GM12878 (cell line): ENCODE data around the gene MAGI3. TPM values are rescaled to one million over a fixed set of nuclear protein-coding genes. Genes with fewer than 3 reads are reported as not detected.

ENCODE experiments used
- ATAC-seq: fragments of 200-7000 bp; cut with Tn5 transposase; 3 replicates; pipeline ENCODE4 v1.9.1; 2020; ENCODE audit warnings: mild to moderate bottlenecking, moderate library complexity
- BruUV-seq: library from RNA; stranded (reverse); fragments of 400-500 nt; replicated peaks from 2 replicates; lab custom pipeline; 2021; lab: Mats Ljungman, UMichigan
- CTCF ChIA-PET: fragments of 300-600 bp; sonication (Branson Sonifier 250); formaldehyde crosslinking; extraction: SDS; loops from one replicate; lab custom pipeline; 2021; ENCODE audit warnings: inconsistent platforms; lab: Yijun Ruan, JAX
- POLR2A ChIA-PET: fragments of 350-600 bp; formaldehyde crosslinking; extraction: SDS; loops from one replicate; lab custom pipeline; 2021; ENCODE audit warnings: inconsistent platforms; lab: Charles Lee
- RAD21 ChIA-PET: fragments of 300-600 bp; sonication (Branson Sonifier 250); formaldehyde crosslinking; loops from one replicate; lab custom pipeline; 2023; ENCODE audit warnings: antibody characterized with exemption; ENCODE audit not compliant: unreplicated experiment; lab: Charles Lee
- SMC1A ChIA-PET: fragments of 300-600 bp; sonication (Branson Sonifier 250); formaldehyde crosslinking; loops from one replicate; lab custom pipeline; 2023; ENCODE audit not compliant: unreplicated experiment, uncharacterized antibody; lab: Charles Lee
- DNase-seq: peaks from one replicate; pipeline ENCODE4 v3.0.0-alpha.2; 2011; ENCODE audit warnings: low read depth, low spot score
- FAIRE-seq: peaks from 3 replicates; lab custom pipeline; 2011; peaks lifted over from hg19 to GRCh38; lab: Jason Lieb, UNC
- H2AFZ ChIP-seq: 2 replicates; pipeline ENCODE4 v1.6.0; 2011; ENCODE audit warnings: low read depth, low read length, control low read depth; ENCODE audit not compliant: control insufficient read depth
- H3K27ac ChIP-seq: 2 replicates; pipeline ENCODE4 v1.5.1; 2011; ENCODE audit warnings: control low read depth; ENCODE audit not compliant: control insufficient read depth, insufficient read depth
- H3K27me3 ChIP-seq, 2 experiments: replicated peaks in 1 of 2; 2 replicates each; pipeline versions ENCODE4 v1.6.0 to v1.6.1; 2011; ENCODE audit warnings: low read length in 1 of 2; ENCODE audit not compliant: control insufficient read depth in 2 of 2, insufficient read depth in 2 of 2
- H3K36me3 ChIP-seq, 2 experiments: 2 replicates each; pipeline ENCODE4 v1.5.1; 2011; ENCODE audit warnings: low read length in 1 of 2; ENCODE audit not compliant: control insufficient read depth in 2 of 2, insufficient read depth in 2 of 2
- H3K4me1 ChIP-seq: 2 replicates; pipeline ENCODE4 v1.6.1; 2011; ENCODE audit warnings: mild to moderate bottlenecking, low read length, moderate library complexity, mixed read lengths; ENCODE audit not compliant: control insufficient read depth, insufficient read depth
- H3K4me2 ChIP-seq: 2 replicates; pipeline ENCODE4 v1.6.0; 2011; ENCODE audit warnings: control low read depth; ENCODE audit not compliant: control insufficient read depth, insufficient read depth
- H3K4me3 ChIP-seq: fragments of 200-600 bp; sonication (generic); 2 replicates; pipeline ENCODE4 v1.5.1; 2016
- H3K79me2 ChIP-seq: 2 replicates; pipeline ENCODE4 v1.6.0; 2011; ENCODE audit warnings: low read length; ENCODE audit not compliant: control insufficient read depth, insufficient read depth
- H3K9ac ChIP-seq: 2 replicates; pipeline ENCODE4 v1.8.0; 2011; ENCODE audit warnings: low read length, control low read depth, mixed read lengths; ENCODE audit not compliant: control insufficient read depth, insufficient read depth
- H3K9me3 ChIP-seq: replicated peaks from 3 replicates; pipeline ENCODE4 v1.5.1; 2011; ENCODE audit warnings: mild to moderate bottlenecking, low read length; ENCODE audit not compliant: control insufficient read depth, insufficient read depth
- H4K20me1 ChIP-seq: 2 replicates; pipeline ENCODE4 v1.6.0; 2011; ENCODE audit not compliant: control insufficient read depth, insufficient read depth
- ASH2L ChIP-seq: fragments of 300-600, 200-600 bp; sonication (generic); IDR thresholded peaks from 2 replicates; pipeline ENCODE4 v1.6.1; 2017; ENCODE audit warnings: low read depth, mild to moderate bottlenecking, borderline replicate concordance
- ATF2 ChIP-seq: IDR thresholded peaks from 2 replicates; pipeline ENCODE4 v1.6.1; 2012; ENCODE audit warnings: low read length, inconsistent platforms
- CEBPB ChIP-seq, 2 experiments: fragments of 150-350 bp in 1 of 2; IDR thresholded peaks; 2 replicates each; pipeline ENCODE4 v1.6.1; 2012 to 2014; ENCODE audit warnings: low read depth in 2 of 2, low read length in 2 of 2, borderline replicate concordance in 1 of 2, inconsistent platforms in 1 of 2
- EZH2 ChIP-seq: IDR thresholded peaks from 2 replicates; pipeline ENCODE4 v1.6.1; 2012; ENCODE audit warnings: low read depth, mild to moderate bottlenecking, control low read depth, inconsistent platforms, low read length, borderline replicate concordance; ENCODE audit not compliant: control insufficient read depth
- GABPA ChIP-seq: IDR thresholded peaks from 2 replicates; pipeline ENCODE4 v1.6.1; 2014; ENCODE audit warnings: antibody characterized with exemption, low read depth, mild to moderate bottlenecking, inconsistent platforms
- IKZF1 ChIP-seq: fragments of 450-650 bp; conservative IDR thresholded peaks from 2 replicates; pipeline ENCODE4 v1.6.1; 2017; ENCODE audit warnings: antibody characterized with exemption, mild to moderate bottlenecking
- NR2C1 ChIP-seq: fragments of 450-650 bp; IDR thresholded peaks from 2 replicates; pipeline ENCODE4 v1.6.1; 2017; ENCODE audit warnings: antibody characterized with exemption, mild to moderate bottlenecking, moderate library complexity
- POLR2AphosphoS5 ChIP-seq: IDR thresholded peaks from 2 replicates; pipeline ENCODE4 v1.6.1; 2011; ENCODE audit warnings: mild to moderate bottlenecking, low read length, inconsistent platforms
- RAD51 ChIP-seq: fragments of 450-650 bp; IDR thresholded peaks from 2 replicates; pipeline ENCODE4 v1.6.1; 2016; ENCODE audit warnings: moderate library complexity, mild to moderate bottlenecking, inconsistent platforms
- WRNIP1 ChIP-seq: IDR thresholded peaks from 2 replicates; pipeline ENCODE4 v1.6.1; 2011; ENCODE audit warnings: low read depth, low read length, improper control_type of control experiment, borderline replicate concordance
- YBX1 ChIP-seq: fragments of 450-650 bp; IDR thresholded peaks from 2 replicates; pipeline ENCODE4 v1.6.1; 2016; ENCODE audit warnings: antibody characterized with exemption
- YY1 ChIP-seq: IDR thresholded peaks from 2 replicates; pipeline ENCODE4 v1.6.1; 2011; ENCODE audit warnings: low read depth, mild to moderate bottlenecking, low read length
- ZNF207 ChIP-seq: fragments of 450-650 bp; IDR thresholded peaks from 2 replicates; pipeline ENCODE4 v1.6.1; 2014; ENCODE audit warnings: antibody characterized with exemption, mild to moderate bottlenecking, borderline replicate concordance
- WGBS: methylation state at CpG from one replicate; pipeline ENCODE4 v1.1.6; 2016; ENCODE audit warnings: low lambda C conversion rate; ENCODE audit not compliant: insufficient replicate concordance, insufficient coverage; ENCODE audit errors: missing lambda C conversion rate; 5-methylcytosine and 5-hydroxymethylcytosine counted together
- in situ Hi-C: fragments of 300-500 bp; cut with MboI; formaldehyde crosslinking; loops from 9 replicates; pipeline ENCODE4 v1.14.3; 2018; ENCODE audit warnings: mixed read lengths
- intact Hi-C: fragments of 100-400 bp; cut with micrococcal nuclease; formaldehyde crosslinking; loops from one replicate; pipeline ENCODE4 v1.14.2; 2022; ENCODE audit not compliant: unreplicated experiment
- polyA plus RNA-seq, 11 experiments: library from polyadenylated mRNA; depleted of rRNA in 4 of 11; unstranded in 6 of 11; stranded (reverse) in 5 of 11; fragments of >200 nt; fragmentation: Nextera tagmentation in 4 of 11; fragmentation: Illumina TruSeq in 1 of 11; extraction: Ambion mirVana in 4 of 11; extraction: Trizol in 1 of 11; gene quantifications; 1 replicate in 1 of 11; 2 replicates in 10 of 11; pipeline versions ENCODE4 v1.2.1 to v1.2.3, GENCODE V29; 2011 to 2016; ENCODE audit warnings: inconsistent platforms in 2 of 11, missing spikeins in 2 of 11, low read depth in 1 of 11
- total RNA-seq, 4 experiments: library from RNA; depleted of rRNA in 3 of 4; stranded (reverse); fragments of >200 nt in 3 of 4; fragmentation: Illumina TruSeq in 1 of 4; extraction: Trizol in 1 of 4; gene quantifications; 2 replicates each; pipeline versions ENCODE4 v1.2.1 to v1.2.3, GENCODE V29; 2013 to 2021
- TF ChIP-seq, protein P1 (sequence below): IDR thresholded peaks from 2 replicates; pipeline ENCODE4 v1.6.1; 2011; ENCODE audit warnings: borderline replicate concordance, low read depth, mild to moderate bottlenecking, moderate library complexity, low read length; ENCODE audit not compliant: insufficient read depth, poor library complexity, severe bottlenecking
- TF ChIP-seq, protein P2 (sequence below): IDR thresholded peaks from 2 replicates; pipeline ENCODE4 v1.6.1; 2012; ENCODE audit warnings: low read depth, low read length, improper control_type of control experiment
- TF ChIP-seq, protein P3 (sequence below): IDR thresholded peaks from 2 replicates; pipeline ENCODE4 v1.6.1; 2012; ENCODE audit warnings: mild to moderate bottlenecking, low read depth, low read length

The MAGI3 gene
- total and polyA plus RNA-seq, 10 of the 15 experiments (the other 5 are each of a cell fraction or from before 2014, with no cell fraction given): 0.17 to 0.65 (median 0.32) TPM

DNA sequence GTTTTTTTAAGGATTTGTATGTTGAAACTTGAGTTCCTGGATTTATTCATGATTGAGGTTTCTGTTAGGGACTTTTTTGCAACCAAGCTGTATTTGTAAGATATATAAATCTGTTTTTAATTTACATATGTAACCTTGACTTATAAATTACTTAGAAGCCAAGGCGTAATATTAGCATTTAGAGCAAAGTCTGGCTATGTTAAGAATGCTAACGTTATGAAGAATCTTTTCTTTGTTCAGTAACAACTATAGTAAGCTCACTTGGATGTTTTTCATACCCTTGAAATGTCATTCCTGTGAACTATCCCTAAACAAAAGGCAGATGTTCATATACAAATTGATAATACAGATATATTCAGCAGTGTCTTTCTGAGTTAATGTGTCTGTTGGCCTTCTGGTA lies 155.3 kb downstream of the MAGI3 start:
- intact Hi-C loops (no loop called here), in situ Hi-C loops (no loop called here)
- Histone ChIP-seq H3K4me2 (no peak overlapping the region), H3K36me3 (no peaks in the 10 kb centered on the region), H2AFZ (no peak overlapping the region), H3K9me3 (no peaks in the 10 kb centered on the region), H3K4me1 (no peaks in the 10 kb centered on the region), H3K9ac (no peak overlapping the region), H3K27ac (no peak overlapping the region), H3K4me3 (no peak overlapping the region), H4K20me1 (no peaks in the 10 kb centered on the region), H3K27me3 (no peaks in the 10 kb centered on the region), H3K79me2 (no peaks in the 10 kb centered on the region)
- no peak for ATAC-seq
- WGBS: 50% methylated on average over 2 of the region's 2 CpGs
- POLR2A ChIA-PET: no interaction called here
- CTCF ChIA-PET: no interaction called here
- FAIRE-seq: no peak
- BruUV-seq: no TSS peak
- DNase-seq: no peak
- RAD21 ChIA-PET: no interaction called here
- TF ChIP-seq RAD51: no peak
- no peak for TF ChIP-seq EZH2
- TF ChIP-seq GABPA: no peak
- TF ChIP-seq NR2C1: no peak
- no peak for TF ChIP-seq IKZF1
- TF ChIP-seq ATF2: no peak
- TF ChIP-seq WRNIP1: no peak
- no peak for TF ChIP-seq YY1
- TF ChIP-seq, protein P1, sequence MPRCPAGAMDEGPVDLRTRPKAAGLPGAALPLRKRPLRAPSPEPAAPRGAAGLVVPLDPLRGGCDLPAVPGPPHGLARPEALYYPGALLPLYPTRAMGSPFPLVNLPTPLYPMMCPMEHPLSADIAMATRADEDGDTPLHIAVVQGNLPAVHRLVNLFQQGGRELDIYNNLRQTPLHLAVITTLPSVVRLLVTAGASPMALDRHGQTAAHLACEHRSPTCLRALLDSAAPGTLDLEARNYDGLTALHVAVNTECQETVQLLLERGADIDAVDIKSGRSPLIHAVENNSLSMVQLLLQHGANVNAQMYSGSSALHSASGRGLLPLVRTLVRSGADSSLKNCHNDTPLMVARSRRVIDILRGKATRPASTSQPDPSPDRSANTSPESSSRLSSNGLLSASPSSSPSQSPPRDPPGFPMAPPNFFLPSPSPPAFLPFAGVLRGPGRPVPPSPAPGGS: no peak
- no peak for TF ChIP-seq CEBPB (IDR thresholded peaks at IDR 0.05; ENCODE audit: borderline replicate concordance in 1 of 2, low read depth in 2 of 2, low read length in 2 of 2)
- TF ChIP-seq, protein P2, sequence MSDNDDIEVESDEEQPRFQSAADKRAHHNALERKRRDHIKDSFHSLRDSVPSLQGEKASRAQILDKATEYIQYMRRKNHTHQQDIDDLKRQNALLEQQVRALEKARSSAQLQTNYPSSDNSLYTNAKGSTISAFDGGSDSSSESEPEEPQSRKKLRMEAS: no peak
- TF ChIP-seq ASH2L: no peak
- TF ChIP-seq, protein P3, sequence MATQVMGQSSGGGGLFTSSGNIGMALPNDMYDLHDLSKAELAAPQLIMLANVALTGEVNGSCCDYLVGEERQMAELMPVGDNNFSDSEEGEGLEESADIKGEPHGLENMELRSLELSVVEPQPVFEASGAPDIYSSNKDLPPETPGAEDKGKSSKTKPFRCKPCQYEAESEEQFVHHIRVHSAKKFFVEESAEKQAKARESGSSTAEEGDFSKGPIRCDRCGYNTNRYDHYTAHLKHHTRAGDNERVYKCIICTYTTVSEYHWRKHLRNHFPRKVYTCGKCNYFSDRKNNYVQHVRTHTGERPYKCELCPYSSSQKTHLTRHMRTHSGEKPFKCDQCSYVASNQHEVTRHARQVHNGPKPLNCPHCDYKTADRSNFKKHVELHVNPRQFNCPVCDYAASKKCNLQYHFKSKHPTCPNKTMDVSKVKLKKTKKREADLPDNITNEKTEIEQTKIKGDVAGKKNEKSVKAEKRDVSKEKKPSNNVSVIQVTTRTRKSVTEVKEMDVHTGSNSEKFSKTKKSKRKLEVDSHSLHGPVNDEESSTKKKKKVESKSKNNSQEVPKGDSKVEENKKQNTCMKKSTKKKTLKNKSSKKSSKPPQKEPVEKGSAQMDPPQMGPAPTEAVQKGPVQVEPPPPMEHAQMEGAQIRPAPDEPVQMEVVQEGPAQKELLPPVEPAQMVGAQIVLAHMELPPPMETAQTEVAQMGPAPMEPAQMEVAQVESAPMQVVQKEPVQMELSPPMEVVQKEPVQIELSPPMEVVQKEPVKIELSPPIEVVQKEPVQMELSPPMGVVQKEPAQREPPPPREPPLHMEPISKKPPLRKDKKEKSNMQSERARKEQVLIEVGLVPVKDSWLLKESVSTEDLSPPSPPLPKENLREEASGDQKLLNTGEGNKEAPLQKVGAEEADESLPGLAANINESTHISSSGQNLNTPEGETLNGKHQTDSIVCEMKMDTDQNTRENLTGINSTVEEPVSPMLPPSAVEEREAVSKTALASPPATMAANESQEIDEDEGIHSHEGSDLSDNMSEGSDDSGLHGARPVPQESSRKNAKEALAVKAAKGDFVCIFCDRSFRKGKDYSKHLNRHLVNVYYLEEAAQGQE: no peak
- no peak for TF ChIP-seq ZNF207
- TF ChIP-seq POLR2AphosphoS5: no peak
- no peak for TF ChIP-seq YBX1
- SMC1A ChIA-PET: no interaction called here
